ENCODE measurements around the gene MAGI2.

MAGI2 gene

DNA sequence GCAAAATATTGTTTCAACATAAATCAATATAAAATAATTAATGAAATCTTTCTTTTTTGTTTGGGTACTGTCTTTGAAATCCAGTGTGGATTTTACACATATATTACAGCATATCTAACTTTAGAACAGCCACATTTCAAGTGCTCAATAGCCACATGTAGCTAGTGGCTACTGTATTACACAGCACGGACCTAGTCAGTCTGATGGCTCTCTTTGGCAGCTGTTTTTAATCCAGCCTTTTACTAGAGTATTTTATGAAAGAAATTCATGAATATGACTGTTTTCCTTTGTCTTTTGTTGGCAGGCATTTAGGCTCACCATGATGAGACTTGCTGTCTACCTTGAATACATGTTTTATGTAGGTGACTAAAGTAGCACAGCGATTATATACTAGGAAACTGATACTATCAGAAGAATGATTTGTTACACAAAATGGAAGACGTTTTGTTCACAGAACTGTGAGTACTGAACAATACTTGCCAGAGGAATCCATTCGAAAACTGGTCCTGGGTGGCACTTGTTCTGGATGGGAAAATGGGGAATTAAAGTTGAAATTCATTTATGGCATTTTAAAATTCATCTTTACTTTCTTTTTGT is 1268.2 kb downstream of the MAGI2 start:
- DNase-seq (ENCODE audit: low read depth, low spot score) = no peak

DNA sequence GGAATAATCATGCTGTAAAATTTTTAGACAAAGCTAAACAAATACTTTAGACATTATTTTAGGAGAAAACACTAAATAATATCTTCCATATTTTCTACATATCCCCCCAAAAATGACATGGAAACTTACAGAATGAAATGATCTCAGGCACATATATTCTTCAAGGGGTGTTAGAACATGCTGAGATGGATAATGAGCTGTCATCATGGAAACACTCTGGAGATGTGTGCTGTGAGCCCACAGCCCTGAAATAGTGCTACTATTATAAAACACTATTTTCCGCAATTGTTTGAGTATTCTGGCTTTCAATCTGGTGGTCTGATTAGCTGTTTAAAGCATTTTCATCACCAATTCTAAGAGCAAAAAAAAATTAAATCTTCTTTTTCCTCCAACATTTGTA is 1269.2 kb downstream of the MAGI2 start:
- no peak for DNase-seq (ENCODE audit: low read depth, low spot score)

GRCh38 chr7:78179827-78180477 is 1273.5 kb downstream of the MAGI2 start:
- no peak for DNase-seq (ENCODE audit: low read depth, low spot score)

- DNase-seq (ENCODE audit: low read depth, low spot score) = no peak
Measured at GRCh38 chr7:78179211-78179610, 1274.3 kb downstream of the MAGI2 start.

DNA sequence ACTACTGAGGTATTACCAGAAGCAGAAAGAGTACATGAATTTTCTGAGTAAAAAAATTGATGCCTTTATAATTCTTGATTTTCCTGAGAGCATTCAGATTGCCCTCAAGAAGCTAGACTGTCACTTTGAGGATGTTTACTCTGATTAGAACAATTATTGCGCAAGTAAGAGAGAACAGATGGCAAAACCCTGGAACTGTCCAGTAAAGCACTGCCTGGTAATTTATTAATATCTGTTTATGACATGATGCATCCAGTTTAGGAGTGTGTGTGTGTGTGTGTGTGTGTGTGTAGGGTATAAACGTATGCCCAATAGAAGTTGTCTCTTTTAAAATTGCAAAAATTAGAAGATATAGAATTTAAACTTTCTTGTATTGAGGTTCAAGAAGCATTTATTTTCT is 1275.1 kb downstream of the MAGI2 start:
- DNase-seq (ENCODE audit: low read depth, low spot score) = no peak

- DNase-seq (ENCODE audit: low read depth, low spot score) = no peak
Measured at GRCh38 chr7:78176171-78176570, 1277.3 kb downstream of the MAGI2 start.

DNA sequence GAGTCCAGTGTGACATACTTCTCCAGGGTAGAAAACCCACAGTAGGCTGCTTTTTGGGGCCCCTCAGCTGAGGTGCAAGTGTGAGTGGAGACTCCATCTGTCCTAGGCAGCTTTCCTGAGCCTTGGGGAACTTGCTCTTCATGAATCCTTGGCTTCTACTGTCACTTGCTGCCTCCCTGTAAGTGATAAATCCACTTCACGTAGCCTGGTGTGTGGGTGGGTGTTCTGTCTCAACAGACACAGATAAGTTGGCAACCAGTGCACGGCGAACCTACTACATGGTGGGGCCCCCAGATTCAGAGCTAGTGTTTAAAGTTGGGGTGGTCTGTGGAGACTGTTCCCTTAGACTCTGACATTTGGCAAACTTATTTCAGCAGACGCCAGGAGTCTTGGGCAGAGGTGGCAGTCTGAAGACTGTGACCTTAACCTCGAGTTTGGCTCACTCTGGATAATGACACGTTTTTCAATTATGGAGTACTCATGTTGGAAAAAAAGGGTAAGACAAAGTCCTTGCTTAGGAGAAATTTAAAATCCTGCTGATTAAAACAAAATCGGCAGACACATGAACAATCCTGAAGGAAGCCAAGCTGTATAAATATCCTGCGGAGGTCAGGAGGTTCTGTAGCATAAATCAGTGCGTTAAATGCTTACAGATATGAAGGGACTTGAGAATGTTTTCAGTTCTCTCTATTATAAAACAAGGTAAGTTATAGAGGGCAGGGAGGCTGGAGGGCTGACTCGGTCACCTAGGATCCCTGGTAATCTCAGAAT is 1278.0 kb downstream of the MAGI2 start:
- DNase-seq (ENCODE audit: low read depth, low spot score) = no peak

DNA sequence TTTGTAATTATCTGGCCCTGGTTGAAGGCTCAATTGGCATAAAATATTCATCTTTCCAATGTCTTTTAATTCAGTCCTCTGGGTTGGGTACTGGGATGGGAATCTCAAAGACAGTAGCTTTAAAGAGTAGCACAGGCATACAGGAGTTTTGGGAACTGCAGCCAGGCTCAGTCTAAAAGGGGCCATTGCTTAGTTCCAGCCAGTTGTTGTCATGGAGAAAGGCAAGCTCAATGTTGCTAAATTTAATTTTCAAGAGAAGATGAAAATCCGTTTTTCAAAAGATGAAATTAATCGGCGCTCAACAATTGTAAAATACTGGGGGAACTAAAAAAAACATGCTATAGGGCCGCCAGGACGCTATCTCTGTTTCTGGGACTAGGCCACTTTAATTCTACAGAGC is 1279.8 kb downstream of the MAGI2 start:
- no peak for DNase-seq (ENCODE audit: low read depth, low spot score)

GRCh38 chr7:78172933-78173591 is 1280.4 kb downstream of the MAGI2 start:
- no peak for DNase-seq (ENCODE audit: low read depth, low spot score)

DNA sequence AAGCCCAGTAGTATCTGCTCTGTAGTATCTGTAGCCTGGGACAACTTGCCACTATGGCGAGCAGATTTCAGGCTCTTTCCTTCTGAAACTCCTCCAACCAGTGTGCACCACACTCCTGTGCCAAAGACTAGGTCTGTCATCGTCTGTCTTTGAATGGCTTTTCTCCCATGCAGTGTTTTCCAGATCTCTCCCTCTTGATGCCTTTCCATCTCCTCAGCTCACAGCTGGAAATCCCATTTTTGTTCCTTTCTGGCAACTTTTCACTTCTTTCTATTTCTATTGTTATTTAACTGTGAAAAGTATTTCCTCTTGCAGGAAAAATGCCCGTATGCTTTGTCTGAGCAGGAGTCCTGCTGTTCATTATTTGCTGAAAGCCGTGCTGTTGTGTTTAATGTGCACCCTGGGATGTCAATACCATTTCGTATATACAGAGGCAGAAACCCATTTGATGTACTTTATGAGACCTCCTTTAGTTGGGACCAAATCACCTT is 1281.2 kb downstream of the MAGI2 start:
- no peak for DNase-seq (ENCODE audit: low read depth, low spot score)

DNA sequence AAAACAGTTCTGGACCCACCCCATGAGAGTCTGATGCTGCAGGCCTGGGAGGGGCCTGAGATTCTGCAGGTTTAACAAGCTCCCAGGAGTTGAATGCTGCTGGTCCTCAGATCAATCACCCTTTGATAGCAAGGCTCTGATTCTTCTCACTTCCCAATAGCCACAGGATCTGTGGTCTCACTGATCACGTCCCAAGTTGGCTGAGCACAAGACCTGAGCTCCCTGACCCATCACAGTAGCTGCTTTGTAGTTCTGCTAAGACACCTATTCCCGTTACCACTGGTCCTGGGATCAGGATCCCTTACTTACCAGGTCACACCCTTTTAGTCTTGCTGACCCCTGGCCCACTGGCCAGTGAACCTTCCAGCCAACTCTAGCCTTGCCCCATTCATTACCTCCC is 1282.1 kb downstream of the MAGI2 start:
- DNase-seq (ENCODE audit: low read depth, low spot score) = no peak

DNA sequence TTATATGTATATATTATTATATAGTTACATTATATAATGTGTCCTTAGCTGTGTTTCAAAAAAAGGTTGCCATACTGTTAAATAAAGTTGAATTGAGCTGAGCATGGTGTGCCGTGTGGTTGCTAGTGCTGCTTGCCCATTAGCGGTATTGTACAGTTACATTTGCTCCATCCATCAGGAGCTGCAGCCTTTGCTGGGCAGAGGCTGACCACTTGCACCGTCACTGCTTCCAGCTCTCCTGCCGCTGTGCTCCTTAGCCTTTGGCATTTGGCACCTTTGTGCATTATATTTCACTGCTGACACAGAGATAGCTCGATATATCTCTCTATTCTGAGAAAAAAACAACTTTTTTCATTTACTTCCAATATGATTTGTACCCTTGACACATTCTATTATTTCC is 1282.7 kb downstream of the MAGI2 start:
- DNase-seq (ENCODE audit: low read depth, low spot score) = no peak

DNA sequence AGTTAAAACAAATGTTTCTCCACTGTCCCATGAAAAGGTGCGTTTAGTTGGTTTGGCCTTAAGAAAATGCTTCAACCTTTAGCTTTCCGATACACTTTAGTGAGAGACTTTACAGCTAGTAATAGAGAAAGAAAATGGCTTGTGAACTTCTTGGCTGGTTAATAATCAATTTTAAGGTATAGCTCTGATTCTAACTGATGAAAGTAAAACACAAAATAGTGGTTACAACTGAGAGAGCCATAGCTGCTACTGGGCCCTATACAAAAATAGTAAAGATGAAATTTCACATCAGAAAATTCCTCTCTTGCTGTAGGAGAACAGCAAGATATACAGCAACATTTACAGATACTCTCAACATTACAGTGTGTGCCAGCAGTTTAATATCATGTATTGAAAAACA is 1283.5 kb downstream of the MAGI2 start:
- DNase-seq (ENCODE audit: low read depth, low spot score) = no peak

DNA sequence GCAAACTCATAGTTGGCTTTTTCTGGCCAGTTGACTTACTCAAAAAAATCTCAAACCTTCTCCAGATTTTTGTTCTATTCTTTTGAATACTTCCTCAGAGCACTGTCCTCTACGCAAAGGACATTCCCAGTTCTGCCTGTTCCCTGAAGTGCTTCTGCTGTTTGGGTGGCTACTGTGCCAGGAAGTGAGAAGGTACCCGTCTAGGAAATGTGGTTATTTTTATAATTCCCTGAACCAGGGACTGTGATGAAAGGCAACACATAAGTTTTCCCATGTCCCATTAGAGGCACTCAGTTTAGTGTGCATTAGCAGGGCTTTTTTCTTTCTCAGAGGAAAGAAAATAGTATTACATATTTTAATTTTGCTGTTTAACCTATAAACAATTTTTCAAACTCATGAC is 1284.6 kb downstream of the MAGI2 start:
- no peak for DNase-seq (ENCODE audit: low read depth, low spot score)

- no peak for DNase-seq (ENCODE audit: low read depth, low spot score)
Measured at GRCh38 chr7:78167860-78168259, 1285.6 kb downstream of the MAGI2 start.

DNA sequence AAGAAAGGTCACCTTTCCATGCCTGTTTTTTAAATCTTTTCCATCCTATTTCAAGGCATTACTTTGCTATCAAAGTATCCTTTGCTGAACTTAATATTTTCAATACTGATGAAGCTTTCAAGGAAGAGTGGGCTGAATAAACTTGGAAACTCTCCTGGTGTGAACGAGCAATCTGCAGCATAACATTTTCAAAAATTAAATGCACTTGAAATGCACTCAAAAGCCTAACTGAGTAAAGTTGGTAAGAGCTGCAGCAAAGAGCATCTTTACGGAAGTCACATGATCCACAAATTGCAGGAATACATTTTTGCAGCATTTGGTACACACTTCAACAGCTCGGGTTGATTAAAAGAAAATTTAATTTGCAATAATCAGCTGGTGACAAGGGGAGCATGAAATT is 1287.6 kb downstream of the MAGI2 start:
- DNase-seq (ENCODE audit: low read depth, low spot score) = no peak

- no peak for DNase-seq (ENCODE audit: low read depth, low spot score)
Measured at GRCh38 chr7:78165454-78165853, 1288.0 kb downstream of the MAGI2 start.

DNA sequence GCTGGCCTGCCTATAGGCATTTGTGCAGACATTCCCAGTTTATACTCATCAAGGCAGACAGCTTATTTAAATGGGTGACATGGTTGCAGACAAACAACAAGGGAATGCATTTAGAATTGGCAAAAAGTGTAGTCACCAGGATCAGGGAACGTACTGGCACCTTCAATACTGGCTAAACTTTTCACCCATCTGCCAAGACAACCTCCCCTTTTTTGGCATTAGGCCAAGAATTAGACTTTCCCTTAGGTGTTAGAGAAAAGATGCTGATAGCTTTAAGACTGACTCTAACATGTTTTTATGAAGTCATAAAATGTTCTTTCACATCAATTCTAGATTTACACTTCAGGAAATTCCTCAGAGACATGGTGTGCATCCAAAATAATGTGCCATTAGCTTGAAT is 1289.0 kb downstream of the MAGI2 start:
- DNase-seq (ENCODE audit: low read depth, low spot score) = no peak

- DNase-seq (ENCODE audit: low read depth, low spot score) = no peak
Measured at GRCh38 chr7:78161781-78162180, 1291.7 kb downstream of the MAGI2 start.

DNA sequence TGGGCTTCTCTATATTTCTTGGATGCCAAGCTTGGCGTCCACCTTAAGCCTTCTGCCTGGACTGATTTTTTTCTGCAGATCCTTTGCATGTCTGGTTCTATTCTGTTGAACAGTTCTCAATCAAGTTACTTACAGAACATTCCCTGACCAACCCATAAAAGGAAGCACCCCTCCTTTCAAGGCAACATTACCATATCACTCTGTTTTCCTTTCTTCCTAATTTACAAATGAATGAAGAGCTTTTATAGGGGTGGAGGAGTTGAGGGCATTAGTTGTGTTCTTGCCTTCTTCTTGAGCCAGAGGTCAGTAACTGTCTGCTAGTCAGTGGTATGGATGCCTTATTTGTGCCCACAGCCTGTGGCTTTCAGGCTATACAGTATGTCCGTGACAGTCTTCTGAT is 1293.9 kb downstream of the MAGI2 start:
- DNase-seq (ENCODE audit: low read depth, low spot score) = no peak

GRCh38 chr7:78153285-78153684 is 1300.2 kb downstream of the MAGI2 start:
- no peak for DNase-seq (ENCODE audit: low read depth, low spot score)

- no peak for DNase-seq (ENCODE audit: low read depth, low spot score)
Measured at GRCh38 chr7:78151229-78151628, 1302.2 kb downstream of the MAGI2 start.
